Suprapubic skin (tissue), 4 donors: ENCODE measurements around the gene ZNF512B. TPM values are rescaled to one million over a fixed set of nuclear protein-coding genes. Genes with fewer than 3 reads are reported as not detected.

Experiments used
- DNase-seq, 2 donors: peaks; one replicate each; pipeline ENCODE4 v3.0.0-alpha.2; 2019; ENCODE audit warnings: low spot score in 2 of 2
- H3K27ac ChIP-seq: fragments of 200-600 bp; sonication (generic); one replicate; pipeline ENCODE4 v1.5.1; 2019
- H3K27me3 ChIP-seq: fragments of 200-600 bp; sonication (generic); one replicate; pipeline ENCODE4 v1.5.1; 2019
- H3K36me3 ChIP-seq: fragments of 200-600 bp; sonication (generic); one replicate; pipeline ENCODE4 v1.5.1; 2019
- H3K4me1 ChIP-seq: fragments of 200-600 bp; sonication (generic); one replicate; pipeline ENCODE4 v1.5.1; 2019
- H3K4me3 ChIP-seq: fragments of 200-600 bp; sonication (generic); one replicate; pipeline ENCODE4 v1.5.1; 2019; ENCODE audit warnings: mild to moderate bottlenecking
- H3K9me3 ChIP-seq: fragments of 200-600 bp; sonication (generic); one replicate; pipeline ENCODE4 v1.5.1; 2019
- CTCF ChIP-seq, 2 donors: fragments of 200-600 bp in 1 of 2; fragments of 450-650 bp in 1 of 2; sonication (generic) in 1 of 2; IDR thresholded peaks; one replicate each; pipeline ENCODE4 v1.5.1; 2016 to 2019; ENCODE audit warnings: antibody characterized with exemption in 2 of 2, mild to moderate bottlenecking in 1 of 2, moderate library complexity in 1 of 2
- EP300 ChIP-seq: sonication (generic); formaldehyde crosslinking; IDR thresholded peaks from one replicate; pipeline ENCODE4 v1.6.1; 2017; ENCODE audit warnings: antibody characterized with exemption
- POLR2A ChIP-seq, 2 donors: fragments of 450-650 bp; IDR thresholded peaks; one replicate each; pipeline ENCODE4 v1.6.1; 2017; ENCODE audit warnings: antibody characterized with exemption in 2 of 2, mild to moderate bottlenecking in 2 of 2, moderate library complexity in 2 of 2
- POLR2AphosphoS5 ChIP-seq, 3 donors: sonication (generic); formaldehyde crosslinking; IDR thresholded peaks; one replicate each; pipeline ENCODE4 v1.6.1; 2017; ENCODE audit warnings: antibody characterized with exemption in 3 of 3
- WGBS: methylation state at CpG from one replicate; pipeline ENCODE4 v1.1.5; 2018; 5-methylcytosine and 5-hydroxymethylcytosine counted together
- total RNA-seq, 4 donors: library from RNA; depleted of rRNA; stranded (reverse); fragments of >200 nt; gene quantifications; one replicate each; pipeline ENCODE4 v1.1.0, GENCODE V29; 2016

ZNF512B gene
- total RNA-seq, 4 donors from 2014 or later, result 17.7 to 32.4 (median 24.3) TPM

GRCh38 chr20:63968136-63968927, 1.4 kb downstream of the ZNF512B start:
- WGBS, result 86% methylated on average over 11 of the region's 14 CpGs
- H3K9me3 ChIP-seq, result no peaks in the 10 kb centered on the region
- peaks cover 34% of the 10 kb centered on the region for H3K36me3 ChIP-seq
- TF ChIP-seq POLR2A (IDR thresholded peaks at IDR 0.05) (no peak), EP300 (no peak), CTCF (IDR thresholded peaks at IDR 0.05) (no peak), POLR2AphosphoS5 (IDR thresholded peaks at IDR 0.05) (no peak)
- peak in 1 of 2 donors; percentile 69 for DNase-seq
- no peak overlapping the region for H3K27ac ChIP-seq
- H3K27me3 ChIP-seq, result no peaks in the 10 kb centered on the region
- H3K4me1 ChIP-seq, result peaks cover 20% of the 10 kb centered on the region
- peak overlapping the region; percentile 76 for H3K4me3 ChIP-seq

- Histone ChIP-seq H3K9me3 (no peaks in the 10 kb centered on the region), H3K27ac (no peak overlapping the region), H3K4me3 (no peak overlapping the region), H3K36me3 (peaks cover 42% of the 10 kb centered on the region), H3K27me3 (no peaks in the 10 kb centered on the region), H3K4me1 (peaks cover 20% of the 10 kb centered on the region)
- DNase-seq, result peak; percentile 56 to 76
- TF ChIP-seq CTCF (IDR thresholded peaks at IDR 0.05), result no peak
- no peak for TF ChIP-seq EP300
- TF ChIP-seq POLR2A (IDR thresholded peaks at IDR 0.05), result no peak
- TF ChIP-seq POLR2AphosphoS5 (IDR thresholded peaks at IDR 0.05), result no peak
- WGBS, result 91% methylated on average over 7 of the region's 28 CpGs
These were observed 2.2 kb downstream of the ZNF512B start for GRCh38 chr20:63967330-63968135.

- no peaks in the 10 kb centered on the region for H3K9me3 ChIP-seq
- WGBS, result 93% methylated on average over 6 of the region's 13 CpGs
- no peaks in the 10 kb centered on the region for H3K27me3 ChIP-seq
- H3K36me3 ChIP-seq, result peaks cover 48% of the 10 kb centered on the region
- peaks cover 20% of the 10 kb centered on the region for H3K4me1 ChIP-seq
- peak in 1 of 2 donors; percentile 57 for DNase-seq
- TF ChIP-seq POLR2A (IDR thresholded peaks at IDR 0.05) (no peak), CTCF (IDR thresholded peaks at IDR 0.05) (no peak), EP300 (no peak), POLR2AphosphoS5 (IDR thresholded peaks at IDR 0.05) (no peak)
- H3K27ac ChIP-seq, result no peak overlapping the region
- H3K4me3 ChIP-seq, result no peak overlapping the region
These were observed 2.8 kb downstream of the ZNF512B start for GRCh38 chr20:63966944-63967322.

GRCh38 chr20:63966172-63966943, 3.4 kb downstream of the ZNF512B start:
- Histone ChIP-seq H3K4me1 (peaks cover 20% of the 10 kb centered on the region), H3K27ac (no peak overlapping the region), H3K36me3 (peaks cover 53% of the 10 kb centered on the region), H3K4me3 (no peak overlapping the region), H3K27me3 (no peaks in the 10 kb centered on the region), H3K9me3 (no peaks in the 10 kb centered on the region)
- no peak for TF ChIP-seq POLR2A (IDR thresholded peaks at IDR 0.05)
- TF ChIP-seq POLR2AphosphoS5 (IDR thresholded peaks at IDR 0.05), result no peak
- no peak for TF ChIP-seq EP300
- TF ChIP-seq CTCF (IDR thresholded peaks at IDR 0.05), result no peak
- WGBS, result 98% methylated on average over 10 of the region's 27 CpGs
- peak in 1 of 2 donors; percentile 64 for DNase-seq
